A673 (cell line): ENCODE data around the gene GOSR2.

ENCODE experiments used
- EZH2 ChIP-seq: fragments of 200-600 bp; sonication (generic); IDR thresholded peaks from 2 replicates; pipeline ENCODE4 v1.6.1; 2017; ENCODE audit warnings: borderline replicate concordance, low read depth, mild to moderate bottlenecking, mixed read lengths, antibody characterized with exemption, low read length; ENCODE audit not compliant: poor library complexity, severe bottlenecking
- TF ChIP-seq, protein P1 (sequence below): fragments of 300-800, 200-600 bp; sonication (generic); conservative IDR thresholded peaks from 2 replicates; pipeline ENCODE4 v1.5.1; 2017; ENCODE audit warnings: low read depth, mild to moderate bottlenecking, antibody characterized with exemption, low read length, moderate library complexity, mixed read lengths

DNA sequence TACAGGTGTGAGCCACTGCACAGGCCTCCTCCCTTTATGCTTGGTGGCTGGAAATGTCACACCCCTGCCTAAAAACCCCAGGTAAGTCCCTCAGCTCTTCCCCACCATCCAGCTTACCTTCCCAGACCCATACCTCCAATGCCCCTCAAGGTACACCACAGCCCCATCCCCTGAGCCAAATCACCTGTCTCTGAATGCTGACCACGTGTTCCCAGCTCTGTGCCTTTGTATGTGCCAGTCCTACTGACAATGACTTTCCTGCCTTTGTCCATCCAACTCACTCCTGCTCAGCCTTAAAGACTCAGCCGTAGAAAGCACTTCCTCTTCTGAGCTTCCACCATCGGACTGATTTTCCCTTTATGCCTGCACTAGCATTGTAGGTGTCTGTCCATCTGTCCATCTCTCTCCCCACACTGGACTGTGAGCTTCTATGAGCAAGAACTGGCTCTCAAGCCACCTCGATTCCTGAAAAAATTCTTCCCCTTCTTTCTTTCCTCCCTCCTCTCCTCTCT is 30.7 kb upstream of the GOSR2 start:
- TF ChIP-seq, protein P1, sequence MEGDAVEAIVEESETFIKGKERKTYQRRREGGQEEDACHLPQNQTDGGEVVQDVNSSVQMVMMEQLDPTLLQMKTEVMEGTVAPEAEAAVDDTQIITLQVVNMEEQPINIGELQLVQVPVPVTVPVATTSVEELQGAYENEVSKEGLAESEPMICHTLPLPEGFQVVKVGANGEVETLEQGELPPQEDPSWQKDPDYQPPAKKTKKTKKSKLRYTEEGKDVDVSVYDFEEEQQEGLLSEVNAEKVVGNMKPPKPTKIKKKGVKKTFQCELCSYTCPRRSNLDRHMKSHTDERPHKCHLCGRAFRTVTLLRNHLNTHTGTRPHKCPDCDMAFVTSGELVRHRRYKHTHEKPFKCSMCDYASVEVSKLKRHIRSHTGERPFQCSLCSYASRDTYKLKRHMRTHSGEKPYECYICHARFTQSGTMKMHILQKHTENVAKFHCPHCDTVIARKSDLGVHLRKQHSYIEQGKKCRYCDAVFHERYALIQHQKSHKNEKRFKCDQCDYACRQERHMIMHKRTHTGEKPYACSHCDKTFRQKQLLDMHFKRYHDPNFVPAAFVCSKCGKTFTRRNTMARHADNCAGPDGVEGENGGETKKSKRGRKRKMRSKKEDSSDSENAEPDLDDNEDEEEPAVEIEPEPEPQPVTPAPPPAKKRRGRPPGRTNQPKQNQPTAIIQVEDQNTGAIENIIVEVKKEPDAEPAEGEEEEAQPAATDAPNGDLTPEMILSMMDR, result no peak
- no peak for TF ChIP-seq EZH2
